ENCODE measurements around the gene RPS21.

DNA sequence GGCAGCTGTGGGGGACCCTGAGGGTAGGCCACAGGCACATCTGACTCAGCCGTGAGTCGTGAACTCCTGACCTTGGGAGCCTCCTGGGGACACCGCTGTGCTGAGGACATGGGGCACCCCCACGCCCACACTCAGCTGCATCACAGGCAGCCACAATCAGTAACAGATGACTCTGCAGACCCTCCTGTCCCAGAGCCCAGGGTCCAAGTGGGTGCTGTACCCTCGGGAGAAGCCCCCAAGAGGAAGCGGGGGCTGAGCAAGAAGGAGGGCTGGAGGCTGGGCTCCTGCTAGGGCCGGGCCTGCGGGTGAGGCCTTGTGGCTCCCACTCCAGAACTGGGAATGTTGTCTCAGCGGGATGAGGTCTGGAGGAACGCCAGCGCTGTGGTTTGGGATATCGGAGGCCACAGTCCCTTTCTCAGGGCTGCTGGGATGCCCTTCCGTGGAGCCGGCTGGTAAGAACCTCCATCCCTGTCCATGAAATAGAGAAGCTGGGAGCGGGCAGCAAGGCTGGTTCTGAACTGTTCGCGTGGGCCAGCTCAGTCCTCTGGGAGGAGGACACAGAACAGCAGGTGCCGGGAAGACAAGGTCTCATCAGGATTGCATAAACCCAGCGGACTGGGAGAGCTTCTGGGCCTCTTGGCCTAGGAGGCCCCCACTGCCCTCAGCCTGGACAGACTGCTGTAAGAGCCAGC lies 16.6 kb upstream of the RPS21 start:
- no peak for TF ChIP-seq CTCF (IDR thresholded peaks at IDR 0.05; ENCODE audit: insufficient read depth, low read length)
- TF ChIP-seq POLR2AphosphoS5 (IDR thresholded peaks at IDR 0.05; ENCODE audit: low read depth), result no peak
- TF ChIP-seq, protein P1, sequence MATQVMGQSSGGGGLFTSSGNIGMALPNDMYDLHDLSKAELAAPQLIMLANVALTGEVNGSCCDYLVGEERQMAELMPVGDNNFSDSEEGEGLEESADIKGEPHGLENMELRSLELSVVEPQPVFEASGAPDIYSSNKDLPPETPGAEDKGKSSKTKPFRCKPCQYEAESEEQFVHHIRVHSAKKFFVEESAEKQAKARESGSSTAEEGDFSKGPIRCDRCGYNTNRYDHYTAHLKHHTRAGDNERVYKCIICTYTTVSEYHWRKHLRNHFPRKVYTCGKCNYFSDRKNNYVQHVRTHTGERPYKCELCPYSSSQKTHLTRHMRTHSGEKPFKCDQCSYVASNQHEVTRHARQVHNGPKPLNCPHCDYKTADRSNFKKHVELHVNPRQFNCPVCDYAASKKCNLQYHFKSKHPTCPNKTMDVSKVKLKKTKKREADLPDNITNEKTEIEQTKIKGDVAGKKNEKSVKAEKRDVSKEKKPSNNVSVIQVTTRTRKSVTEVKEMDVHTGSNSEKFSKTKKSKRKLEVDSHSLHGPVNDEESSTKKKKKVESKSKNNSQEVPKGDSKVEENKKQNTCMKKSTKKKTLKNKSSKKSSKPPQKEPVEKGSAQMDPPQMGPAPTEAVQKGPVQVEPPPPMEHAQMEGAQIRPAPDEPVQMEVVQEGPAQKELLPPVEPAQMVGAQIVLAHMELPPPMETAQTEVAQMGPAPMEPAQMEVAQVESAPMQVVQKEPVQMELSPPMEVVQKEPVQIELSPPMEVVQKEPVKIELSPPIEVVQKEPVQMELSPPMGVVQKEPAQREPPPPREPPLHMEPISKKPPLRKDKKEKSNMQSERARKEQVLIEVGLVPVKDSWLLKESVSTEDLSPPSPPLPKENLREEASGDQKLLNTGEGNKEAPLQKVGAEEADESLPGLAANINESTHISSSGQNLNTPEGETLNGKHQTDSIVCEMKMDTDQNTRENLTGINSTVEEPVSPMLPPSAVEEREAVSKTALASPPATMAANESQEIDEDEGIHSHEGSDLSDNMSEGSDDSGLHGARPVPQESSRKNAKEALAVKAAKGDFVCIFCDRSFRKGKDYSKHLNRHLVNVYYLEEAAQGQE (IDR thresholded peaks at IDR 0.05; ENCODE audit: insufficient replicate concordance, low read depth), result no peak
- TF ChIP-seq GABPA (IDR thresholded peaks at IDR 0.05; ENCODE audit: low read depth), result no peak
